GM21786 (cell line): Measurements from ENCODE around the gene STX11.
"Not testable (repeated sequence)": the region's sequence is repeated elsewhere in the genome, so short reads cannot be mapped to it uniquely, and the experiment has no call there.

Experiments
- ATAC-seq: cut with Tn5 transposase; IDR thresholded peaks from one replicate; pipeline ENCODE4 v1.9.1; 2021; ENCODE audit not compliant: unreplicated experiment

Gene STX11

DNA sequence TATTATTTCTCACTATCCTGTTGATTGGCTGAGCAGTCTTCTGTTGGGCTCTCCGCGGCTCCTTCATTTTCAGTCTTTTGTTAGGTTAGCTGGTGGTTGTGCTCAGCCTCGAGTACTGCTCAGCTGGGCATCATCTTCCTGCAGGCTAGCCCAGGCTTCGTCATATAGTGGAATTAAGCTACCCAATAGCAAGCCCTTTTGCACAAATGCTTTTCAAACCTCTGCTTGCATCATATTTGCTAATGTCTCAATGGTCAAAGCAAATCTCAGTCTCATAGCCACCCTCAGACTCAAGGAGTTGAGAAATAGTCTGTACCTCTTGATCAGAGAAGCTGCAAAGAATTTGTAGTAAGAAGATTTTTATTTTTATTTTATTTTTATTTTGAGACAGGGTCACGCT, 23.7 kb downstream of the STX11 start:
- no peak for ATAC-seq

DNA sequence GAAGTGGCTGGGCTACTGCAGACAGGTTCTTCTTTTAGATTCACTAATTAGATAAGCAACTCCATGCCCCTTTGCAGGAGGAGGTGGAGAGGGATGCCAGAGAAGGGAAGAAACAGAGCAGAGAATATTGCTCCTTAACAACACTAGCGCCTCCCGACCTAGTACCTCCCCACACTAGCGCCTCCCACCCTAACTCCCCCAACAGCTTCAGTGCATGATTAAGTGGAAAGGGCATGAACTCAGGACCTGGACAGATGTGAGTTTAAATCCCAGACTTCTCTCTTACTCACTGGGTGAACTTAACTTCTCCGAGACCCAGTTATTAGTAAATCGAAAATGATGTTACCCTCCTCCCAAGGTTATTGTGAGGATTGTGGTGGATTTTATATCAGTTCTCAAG, 25.7 kb downstream of the STX11 start:
- ATAC-seq = no peak

DNA sequence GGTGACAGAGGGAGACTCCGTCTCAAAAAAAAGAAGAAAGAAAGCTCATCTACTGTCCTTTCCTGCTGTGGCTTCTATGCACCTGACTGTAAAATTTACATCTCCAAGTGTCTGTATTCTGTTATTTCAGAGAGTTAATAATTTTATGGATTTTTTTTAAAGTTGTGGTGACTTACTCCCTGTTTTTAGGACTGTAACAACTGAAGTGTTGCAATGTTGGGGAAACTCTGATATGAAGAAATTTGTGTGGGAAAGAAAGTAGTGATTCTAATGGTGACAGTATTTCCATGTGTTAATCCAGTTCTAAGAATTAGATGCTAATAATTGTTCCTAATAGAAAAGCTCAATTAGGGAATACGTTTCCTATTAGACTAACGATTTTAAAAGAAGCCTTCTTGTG, 27.4 kb downstream of the STX11 start:
- ATAC-seq = no peak

DNA sequence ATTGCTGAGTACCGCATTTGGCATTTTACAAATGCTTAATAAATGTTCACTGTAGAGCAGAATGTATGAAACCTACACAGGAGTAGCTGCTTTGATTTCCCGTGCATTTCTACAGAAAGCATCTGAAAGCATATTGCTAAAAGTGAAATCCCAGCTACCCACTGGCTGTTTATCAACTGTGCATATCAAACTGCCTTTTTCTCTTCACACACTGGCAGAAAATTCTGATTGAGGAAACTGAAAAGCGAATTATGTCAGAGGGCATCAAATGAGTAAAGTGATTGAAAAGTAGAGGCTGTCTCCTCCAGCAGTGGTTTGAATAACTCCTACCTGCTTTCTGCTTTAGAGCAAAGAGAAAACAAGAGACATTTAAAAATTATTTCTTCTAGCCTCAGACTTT, 28.0 kb downstream of the STX11 start:
- no peak for ATAC-seq

DNA sequence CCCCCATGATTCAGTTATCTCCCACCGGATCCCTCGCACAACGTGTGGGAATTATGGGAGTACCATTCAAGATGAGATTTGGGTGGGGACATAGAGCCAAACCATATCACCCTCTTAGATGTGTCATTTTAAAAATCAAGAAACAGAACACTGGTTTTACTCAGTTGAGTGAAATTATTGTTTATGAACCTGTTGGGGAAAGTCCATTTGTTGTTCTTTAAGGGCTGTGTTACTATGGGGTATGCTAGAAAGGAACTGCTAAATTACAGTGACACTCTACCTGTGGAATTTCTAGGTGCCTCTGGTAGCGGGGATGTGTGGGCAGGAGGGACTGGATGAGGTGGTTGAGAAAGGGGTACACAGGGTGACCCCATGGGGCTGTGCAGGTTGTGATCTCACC, 28.9 kb downstream of the STX11 start:
- ATAC-seq = no peak

DNA sequence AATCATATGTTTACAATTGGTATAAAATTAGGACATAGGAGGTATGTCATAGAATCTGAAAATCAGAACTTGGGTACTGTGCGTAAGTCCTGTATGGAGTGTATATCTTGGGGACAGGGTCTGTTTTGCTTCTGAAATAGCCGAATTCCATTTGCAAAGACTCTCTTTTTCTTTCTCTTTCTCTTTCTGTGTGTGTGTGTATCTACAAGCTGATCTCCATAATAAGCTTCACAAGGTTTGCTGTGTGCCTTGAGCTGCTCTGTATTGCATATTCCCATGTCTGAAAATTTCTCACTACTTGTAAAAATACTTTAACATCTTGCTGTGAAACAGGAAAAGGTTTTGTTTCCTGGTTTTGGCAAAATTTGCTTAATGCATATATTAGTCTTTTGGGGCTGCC, 29.5 kb downstream of the STX11 start:
- no peak for ATAC-seq

DNA sequence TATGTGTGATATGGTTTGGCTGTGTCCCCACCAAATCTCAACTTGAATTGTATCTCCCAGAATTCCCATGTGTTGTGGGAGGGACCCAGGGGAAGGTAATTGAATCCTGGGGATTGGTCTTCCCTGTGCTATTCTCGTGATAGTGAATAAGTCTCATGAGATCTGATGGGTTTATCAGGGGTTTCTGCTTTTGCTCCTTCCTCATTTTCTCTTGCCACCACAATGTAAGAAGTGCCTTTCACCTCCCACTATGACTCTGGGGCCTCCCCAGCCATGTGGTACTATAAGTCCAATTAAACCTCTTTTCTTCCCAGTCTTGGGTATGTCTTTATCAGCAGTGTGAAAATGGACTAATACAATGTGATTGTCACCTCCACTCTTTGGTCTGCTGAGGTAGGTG, 30.0 kb downstream of the STX11 start:
- ATAC-seq = not testable (repeated sequence)

DNA sequence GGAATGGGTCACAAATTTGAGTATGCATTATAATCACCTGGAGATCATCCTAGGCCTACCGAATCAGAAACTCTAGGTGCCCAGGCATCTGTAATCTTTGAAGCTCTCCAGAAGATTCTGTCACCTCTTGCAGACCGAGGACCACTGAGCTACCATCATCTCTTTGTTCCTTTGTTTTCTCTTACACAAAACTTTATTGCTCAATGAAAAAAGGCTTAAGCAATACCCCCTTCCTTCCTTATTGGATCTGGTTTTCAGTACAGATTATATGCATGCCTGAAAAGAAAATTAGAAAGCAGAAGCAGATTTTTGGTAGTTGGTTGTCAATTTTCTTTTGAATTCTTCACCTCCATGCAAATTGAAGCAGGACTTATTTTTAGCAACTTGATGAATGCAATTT, 31.3 kb downstream of the STX11 start:
- no peak for ATAC-seq

DNA sequence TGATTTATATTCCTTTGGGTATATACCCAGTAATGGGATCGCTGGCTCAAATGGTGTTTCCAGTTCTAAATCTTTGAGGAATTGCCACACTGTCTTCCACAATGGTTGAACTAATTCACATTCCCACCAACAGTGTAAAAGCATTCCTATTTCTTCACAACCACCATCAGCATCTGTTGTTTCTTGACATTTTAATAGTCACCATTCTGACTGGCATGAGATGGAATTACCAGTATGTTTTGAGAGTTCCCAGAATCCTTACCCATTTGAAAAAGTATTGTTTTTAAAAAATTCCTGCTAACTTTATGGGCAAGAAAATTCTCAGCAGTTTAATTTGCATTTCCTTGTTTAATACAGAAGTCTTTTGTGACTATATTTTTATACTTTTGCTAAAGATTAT, 33.9 kb downstream of the STX11 start:
- ATAC-seq = not testable (repeated sequence)

DNA sequence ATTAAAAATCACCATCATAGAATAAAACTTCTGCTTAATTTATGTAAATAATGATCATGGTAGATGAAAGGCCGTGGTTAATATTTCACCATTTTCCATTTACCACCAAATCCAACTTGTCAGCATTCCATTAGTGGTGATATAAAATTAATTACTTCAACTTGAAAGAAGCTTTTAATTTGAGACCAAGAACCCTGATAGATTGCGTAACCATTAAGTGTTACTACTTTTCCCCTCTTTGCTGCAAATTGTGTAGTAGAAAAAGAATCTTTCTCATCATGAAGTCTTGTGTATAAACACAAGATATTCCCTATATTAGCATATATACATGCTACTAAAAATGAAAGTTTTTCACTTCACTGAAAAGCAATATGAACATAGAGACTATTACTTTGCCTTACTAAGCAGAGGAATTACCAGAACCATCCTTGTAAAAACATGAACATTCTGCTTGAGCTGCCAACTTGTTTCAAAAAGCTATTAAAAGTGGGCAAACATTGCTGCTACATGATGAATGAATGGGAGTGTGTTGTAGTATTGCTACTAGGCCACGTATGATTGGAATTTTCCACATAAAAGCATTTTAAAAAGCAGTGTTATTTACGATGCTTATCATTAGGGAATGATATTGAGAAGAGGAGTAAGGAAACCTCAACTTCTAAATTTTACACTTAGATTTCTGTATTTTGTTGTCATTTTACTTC, 35.0 kb downstream of the STX11 start:
- no peak for ATAC-seq

DNA sequence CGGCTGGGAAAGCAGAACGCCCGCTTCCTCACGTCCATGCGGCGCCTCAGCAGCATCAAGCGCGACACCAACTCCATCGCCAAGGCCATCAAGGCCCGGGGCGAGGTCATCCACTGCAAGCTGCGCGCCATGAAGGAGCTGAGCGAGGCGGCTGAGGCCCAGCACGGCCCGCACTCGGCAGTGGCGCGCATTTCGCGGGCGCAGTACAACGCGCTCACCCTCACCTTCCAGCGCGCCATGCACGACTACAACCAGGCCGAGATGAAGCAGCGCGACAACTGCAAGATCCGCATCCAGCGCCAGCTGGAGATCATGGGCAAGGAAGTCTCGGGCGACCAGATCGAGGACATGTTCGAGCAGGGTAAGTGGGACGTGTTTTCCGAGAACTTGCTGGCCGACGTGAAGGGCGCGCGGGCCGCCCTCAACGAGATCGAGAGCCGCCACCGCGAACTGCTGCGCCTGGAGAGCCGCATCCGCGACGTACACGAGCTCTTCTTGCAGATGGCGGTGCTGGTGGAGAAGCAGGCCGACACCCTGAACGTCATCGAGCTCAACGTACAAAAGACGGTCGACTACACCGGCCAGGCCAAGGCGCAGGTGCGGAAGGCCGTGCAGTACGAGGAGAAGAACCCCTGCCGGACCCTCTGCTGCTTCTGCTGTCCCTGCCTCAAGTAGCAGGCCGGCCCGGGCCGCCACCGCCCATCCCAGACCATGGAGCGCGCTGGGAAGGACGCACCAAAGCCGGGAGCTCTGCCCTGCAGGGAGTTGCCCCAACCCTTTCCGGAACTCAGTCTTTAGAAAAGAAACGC, 36.7 kb downstream of the STX11 start:
- no peak for ATAC-seq

DNA sequence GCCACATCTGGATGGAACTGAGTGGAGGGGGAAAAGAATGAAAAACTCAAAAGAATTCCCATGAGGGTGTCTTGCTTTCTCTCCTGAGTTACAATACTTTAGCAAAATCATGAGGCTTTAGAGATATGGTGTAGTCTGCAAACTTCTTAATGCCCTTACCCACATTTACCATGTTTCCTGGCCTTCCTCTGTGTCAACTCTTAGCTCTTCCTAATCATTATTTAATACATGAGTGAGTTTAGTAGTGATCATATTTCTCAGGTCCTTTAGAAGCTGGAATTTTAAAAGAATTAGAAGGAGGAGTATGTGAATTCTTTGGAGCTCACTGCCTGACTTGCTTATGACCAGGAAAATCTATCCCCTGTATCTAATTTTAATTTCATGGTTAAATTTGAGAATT, 39.0 kb downstream of the STX11 start:
- no peak for ATAC-seq

DNA sequence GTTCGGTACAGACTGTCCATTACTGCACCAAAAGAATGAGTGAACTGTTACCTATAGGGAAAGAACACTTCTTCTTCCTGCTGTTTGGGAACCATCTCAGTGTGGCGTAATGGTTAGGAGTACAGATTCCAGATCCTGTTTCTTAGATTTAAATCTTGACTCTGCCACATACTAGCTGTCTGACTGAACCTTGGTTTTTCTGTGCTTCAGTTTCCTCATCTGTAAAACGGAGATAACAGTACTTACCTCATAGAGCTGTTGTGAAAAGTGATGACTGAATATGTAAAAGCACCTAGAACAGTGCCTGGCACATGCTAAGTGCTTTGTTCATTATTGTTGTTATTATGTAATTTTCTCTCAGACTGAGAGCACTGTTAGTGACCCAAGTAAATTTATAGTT, 39.8 kb downstream of the STX11 start:
- no peak for ATAC-seq

DNA sequence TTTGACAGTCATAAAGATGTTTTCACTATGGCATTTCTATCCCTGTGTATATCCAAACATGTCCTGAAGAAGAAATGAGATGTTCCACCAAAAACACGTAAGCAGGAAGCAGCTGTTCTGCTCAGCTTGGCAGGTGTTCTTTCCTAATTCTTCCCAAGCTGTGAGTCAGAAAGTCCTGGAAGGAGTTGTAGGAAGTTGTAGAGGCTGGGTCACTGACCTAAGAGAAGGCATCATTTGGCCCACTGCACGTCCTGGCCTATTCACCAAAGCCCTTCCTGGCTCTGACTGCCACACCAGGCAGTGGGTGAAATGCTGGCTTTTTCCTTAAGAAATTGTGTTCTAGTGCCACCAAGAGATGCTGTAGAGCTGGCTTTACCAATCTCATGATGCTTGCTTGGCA, 40.3 kb downstream of the STX11 start:
- ATAC-seq = no peak

DNA sequence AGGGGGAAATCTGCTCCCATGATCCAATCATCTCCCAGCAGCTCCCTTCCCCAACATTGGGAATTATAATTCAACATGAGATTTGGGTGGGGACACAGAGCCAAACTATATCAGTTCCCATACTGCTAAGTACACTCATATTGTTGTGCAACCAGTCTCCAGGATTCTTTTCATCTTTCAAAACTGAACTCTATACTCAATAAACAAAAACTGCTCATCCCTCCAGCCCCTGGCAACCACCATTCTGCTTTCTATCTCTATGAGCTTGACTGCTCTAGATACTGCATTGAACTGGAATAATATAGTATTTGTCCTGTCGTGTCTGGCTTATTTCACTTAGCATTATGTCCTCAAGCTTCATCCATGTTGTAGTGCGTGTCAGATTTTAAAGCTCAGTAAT, 42.9 kb downstream of the STX11 start:
- no peak for ATAC-seq

DNA sequence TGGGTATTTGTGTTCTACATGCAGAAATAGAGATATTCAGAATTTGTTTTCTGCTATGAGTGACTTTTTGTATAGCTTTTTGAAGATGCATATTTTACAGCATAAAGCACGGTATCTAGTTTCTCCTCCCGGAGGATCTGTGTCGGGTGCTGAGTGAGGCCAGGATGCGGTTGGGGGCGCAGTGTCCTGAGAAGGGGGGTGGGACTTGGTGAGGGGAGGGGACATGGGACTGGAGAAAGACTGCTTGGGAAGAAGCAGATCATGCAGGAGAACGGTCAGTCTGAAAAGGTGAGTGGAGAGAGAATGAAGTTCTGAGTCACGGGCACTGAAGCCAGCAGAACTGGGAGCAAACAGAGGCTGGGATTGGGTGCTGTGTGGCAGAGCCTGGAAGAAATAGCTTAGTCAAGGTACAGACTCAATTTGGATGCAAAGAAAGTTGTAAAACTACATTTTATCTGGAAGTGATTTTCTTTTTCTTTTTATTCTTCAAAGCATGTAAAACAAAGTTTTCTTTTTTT, 44.0 kb downstream of the STX11 start:
- ATAC-seq = no peak

DNA sequence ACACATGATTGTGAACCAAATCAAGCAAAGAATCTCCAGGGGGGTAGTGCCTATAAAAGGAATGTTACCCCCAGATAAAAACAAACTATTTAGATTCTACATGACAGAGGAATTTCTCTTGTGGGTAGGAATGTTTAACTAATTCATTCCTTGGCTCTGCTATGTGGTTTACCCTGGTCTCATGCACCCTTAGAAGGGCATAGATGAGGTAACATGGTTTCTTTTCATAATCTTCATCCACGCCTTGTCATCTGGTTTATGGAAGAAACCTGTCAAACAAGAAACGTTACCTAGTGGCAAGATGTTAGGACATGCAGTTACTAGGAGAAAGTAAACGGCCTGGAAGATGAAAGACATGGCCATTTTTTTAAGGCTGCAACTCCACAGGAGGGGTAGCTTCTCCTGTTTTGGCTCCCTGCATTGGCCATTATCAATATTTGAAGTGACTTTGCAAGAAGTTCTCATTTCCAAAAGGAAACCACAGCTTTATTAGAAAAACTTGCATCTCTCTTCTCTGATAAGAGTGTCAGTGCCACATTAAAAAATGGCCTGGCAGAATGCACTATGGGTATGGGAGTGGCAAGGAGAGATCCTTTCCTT, 45.5 kb downstream of the STX11 start:
- ATAC-seq = no peak

DNA sequence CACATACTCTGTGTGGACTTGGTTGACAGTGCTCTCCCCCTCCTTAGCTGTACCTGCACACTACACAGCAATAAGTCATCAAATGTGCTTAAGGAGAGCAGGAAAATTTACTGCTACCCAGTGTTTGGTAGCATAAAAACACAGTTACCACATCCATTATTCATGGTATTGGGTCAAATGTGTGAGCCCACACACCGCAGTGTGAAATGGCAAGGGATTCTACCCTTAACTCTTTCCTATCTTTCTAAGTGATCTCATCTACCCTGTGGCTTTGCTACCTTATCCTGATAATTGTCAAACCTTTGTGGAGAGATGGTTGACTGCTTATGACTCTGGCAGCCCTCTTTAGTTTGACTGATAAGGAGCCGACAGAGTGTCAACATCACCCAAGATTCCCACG, 47.6 kb downstream of the STX11 start:
- no peak for ATAC-seq

DNA sequence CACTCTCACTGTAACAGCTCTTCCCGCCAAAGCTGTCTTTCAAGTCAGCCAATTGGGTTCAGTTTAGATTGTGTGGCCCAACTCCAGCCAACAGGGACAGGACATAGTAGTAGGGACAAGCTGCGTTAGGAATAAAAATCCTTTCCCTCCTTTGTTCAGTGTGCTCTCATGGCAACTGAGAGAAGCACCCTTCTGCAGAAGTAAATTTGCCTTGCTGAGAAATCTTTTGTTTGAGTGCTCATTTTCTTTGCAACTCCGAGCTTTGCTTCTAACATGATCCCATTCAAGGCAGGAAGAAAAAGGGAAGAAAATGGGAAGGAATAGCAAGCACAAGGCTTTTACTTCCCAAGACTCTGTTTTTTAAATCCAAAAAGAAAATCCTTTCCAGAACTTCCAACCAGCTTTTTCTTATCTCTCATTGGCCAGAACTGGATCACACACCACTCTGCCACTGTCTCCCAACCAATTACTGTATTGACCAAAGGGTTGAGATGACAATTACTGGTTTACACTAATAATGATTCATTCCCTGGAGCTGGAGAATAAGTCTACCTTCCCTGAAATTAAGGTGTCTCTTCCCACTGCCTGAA, 52.7 kb downstream of the STX11 start:
- ATAC-seq = no peak

DNA sequence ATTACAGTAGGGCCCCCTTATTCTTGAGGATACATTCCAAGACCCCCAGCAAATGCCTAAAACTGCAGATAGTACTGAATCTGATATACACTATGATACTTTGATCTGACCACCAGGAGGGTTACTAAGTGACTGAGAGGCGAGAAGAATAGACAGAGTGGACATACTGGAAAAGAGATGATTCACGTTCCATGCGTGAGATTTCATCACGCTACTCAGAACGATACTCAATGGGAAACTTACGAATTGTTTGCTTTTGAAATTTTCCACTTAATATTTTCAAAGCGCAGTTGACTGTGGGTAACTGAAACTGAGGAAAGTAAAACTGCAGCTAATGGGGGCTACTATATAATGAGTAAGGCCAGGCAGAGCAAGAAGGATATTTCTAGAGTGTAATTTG, 60.8 kb downstream of the STX11 start:
- no peak for ATAC-seq

DNA sequence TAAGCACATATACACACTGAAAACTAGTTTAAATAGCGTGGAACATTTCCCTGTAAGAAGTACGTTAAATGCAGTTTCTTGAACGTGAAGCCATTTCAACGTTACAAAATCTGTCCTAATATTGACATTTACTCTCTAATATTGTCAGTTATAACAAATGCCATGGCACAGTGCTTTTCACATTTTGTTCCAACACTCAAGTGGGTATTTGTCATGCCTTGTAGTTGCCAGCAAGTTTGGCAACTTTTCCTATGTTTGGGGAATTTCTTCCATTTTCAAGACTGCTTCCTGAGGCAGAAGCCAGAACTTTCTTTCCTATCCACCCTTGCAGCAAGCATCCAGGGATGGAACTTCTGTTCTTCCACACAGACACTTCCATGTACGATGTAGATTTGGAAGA, 63.0 kb downstream of the STX11 start:
- ATAC-seq = no peak

DNA sequence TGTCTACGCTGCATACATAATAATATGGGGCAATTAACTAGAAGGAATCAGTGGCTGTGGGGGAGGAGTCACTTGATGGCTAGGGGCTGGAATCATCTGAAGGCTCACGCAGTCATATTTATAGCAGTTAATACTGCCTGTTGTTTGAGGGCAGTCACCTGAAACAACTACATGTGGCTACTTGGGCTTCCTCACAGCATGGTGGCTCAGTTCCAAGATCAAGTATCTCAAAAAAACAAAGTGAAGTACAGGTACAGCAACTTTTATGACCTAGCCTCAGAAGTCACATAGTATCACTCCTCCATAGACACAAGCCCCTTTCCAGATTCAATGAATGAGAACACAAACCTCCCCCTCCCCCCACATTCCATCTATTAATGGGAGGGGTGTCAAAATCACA, 63.7 kb downstream of the STX11 start:
- ATAC-seq = no peak
